ENCODE measurements around the gene KRTAP21-1.
"Not testable (repeated sequence)": the region's sequence is repeated elsewhere in the genome, so short reads cannot be mapped to it uniquely, and the experiment has no call there.

KRTAP21-1 gene

GRCh38 chr21:30755328-30755727, at the start of gene KRTAP21-1:
Gene KRTAP21-1, minus strand, starts transcription at chr21:30755428. Its CDS starts 50 bp downstream, at chr21:30755378.
- H3K36me3 ChIP-seq (ENCODE audit: control insufficient read depth, insufficient read depth, low read length); H3K4me1 ChIP-seq (ENCODE audit: control insufficient read depth, insufficient read depth, low read length); H3K4me3 ChIP-seq (ENCODE audit: low read depth, low read length); H3K9me3 ChIP-seq (ENCODE audit: control insufficient read depth, insufficient read depth, low read length); H3K27me3 ChIP-seq (ENCODE audit: control insufficient read depth, insufficient read depth, low read length); H3K9ac ChIP-seq (ENCODE audit: low read depth, low read length): not testable (repeated sequence)

DNA sequence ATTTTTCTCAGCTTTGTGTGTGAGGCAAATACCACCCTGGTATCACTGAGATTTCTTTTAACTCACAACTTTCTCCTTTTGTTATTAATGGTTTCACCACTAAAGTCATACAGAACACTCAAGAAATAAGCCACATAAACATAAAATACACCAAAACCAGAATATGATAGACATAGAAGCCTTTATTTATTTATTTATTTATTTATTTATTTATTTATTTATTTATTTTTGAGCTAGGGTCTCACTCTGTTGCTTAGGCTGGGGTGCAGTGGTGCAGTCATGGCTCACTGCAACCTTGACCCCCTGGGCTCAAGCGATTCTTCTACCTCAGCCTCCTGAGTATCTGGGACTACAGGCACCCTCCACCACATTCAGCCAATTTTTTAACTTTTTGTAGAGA, 45.4 kb upstream of the KRTAP21-1 start:
- no peak overlapping the region for H3K4me3 ChIP-seq (ENCODE audit: low read depth, low read length)
- no peaks in the 10 kb centered on the region for H3K27me3 ChIP-seq (ENCODE audit: control insufficient read depth, insufficient read depth, low read length)
- H3K9me3 ChIP-seq (ENCODE audit: control insufficient read depth, insufficient read depth, low read length): no peaks in the 10 kb centered on the region
- no peak overlapping the region for H3K9ac ChIP-seq (ENCODE audit: low read depth, low read length)
- no peaks in the 10 kb centered on the region for H3K36me3 ChIP-seq (ENCODE audit: control insufficient read depth, insufficient read depth, low read length)
- no peaks in the 10 kb centered on the region for H3K4me1 ChIP-seq (ENCODE audit: control insufficient read depth, insufficient read depth, low read length)

DNA sequence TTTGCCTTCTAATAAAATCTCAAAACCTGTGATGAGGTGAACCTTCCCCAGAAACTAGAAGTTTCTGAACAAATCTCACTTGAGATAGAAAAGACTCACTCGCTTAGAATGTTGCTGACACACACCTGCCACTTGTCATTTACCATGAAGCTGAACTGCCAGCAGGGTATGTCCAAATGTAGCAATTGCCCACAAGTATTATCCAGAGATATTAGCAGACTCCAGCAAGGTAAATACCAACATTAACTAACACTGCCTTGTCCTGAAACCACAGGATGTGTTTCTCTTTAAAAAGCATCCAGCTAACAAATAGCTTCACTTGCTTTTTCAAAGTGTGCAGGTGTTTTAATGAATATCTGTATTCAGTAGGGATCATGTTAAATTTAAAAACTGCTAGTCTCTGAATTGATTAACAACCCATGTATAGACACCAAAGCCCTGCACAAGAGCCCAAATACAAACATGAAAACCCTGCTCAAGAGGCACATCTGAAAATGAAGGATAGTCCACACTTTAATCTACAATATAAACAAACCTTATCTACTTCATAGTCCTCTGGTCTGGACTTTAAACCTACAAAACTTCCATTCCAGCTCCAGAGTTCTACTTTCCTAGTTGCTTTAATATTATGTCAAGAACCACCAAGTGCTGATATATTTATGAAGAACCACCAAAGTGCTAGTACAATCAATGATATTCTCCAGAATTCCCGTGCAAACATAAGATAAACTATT, 38.5 kb upstream of the KRTAP21-1 start:
- Histone ChIP-seq H3K9ac (ENCODE audit: low read depth, low read length) (no peak overlapping the region), H3K4me3 (ENCODE audit: low read depth, low read length) (no peak overlapping the region), H3K4me1 (ENCODE audit: control insufficient read depth, insufficient read depth, low read length) (no peaks in the 10 kb centered on the region), H3K9me3 (ENCODE audit: control insufficient read depth, insufficient read depth, low read length) (no peaks in the 10 kb centered on the region), H3K27me3 (ENCODE audit: control insufficient read depth, insufficient read depth, low read length) (no peaks in the 10 kb centered on the region), H3K36me3 (ENCODE audit: control insufficient read depth, insufficient read depth, low read length) (no peaks in the 10 kb centered on the region)

GRCh38 chr21:30779249-30779648, 24.0 kb upstream of the KRTAP21-1 start:
- H3K9ac ChIP-seq (ENCODE audit: low read depth, low read length): no peak overlapping the region
- H3K27me3 ChIP-seq (ENCODE audit: control insufficient read depth, insufficient read depth, low read length): no peaks in the 10 kb centered on the region
- no peaks in the 10 kb centered on the region for H3K9me3 ChIP-seq (ENCODE audit: control insufficient read depth, insufficient read depth, low read length)
- H3K36me3 ChIP-seq (ENCODE audit: control insufficient read depth, insufficient read depth, low read length): no peaks in the 10 kb centered on the region
- H3K4me1 ChIP-seq (ENCODE audit: control insufficient read depth, insufficient read depth, low read length): no peaks in the 10 kb centered on the region
- no peak overlapping the region for H3K4me3 ChIP-seq (ENCODE audit: low read depth, low read length)

DNA sequence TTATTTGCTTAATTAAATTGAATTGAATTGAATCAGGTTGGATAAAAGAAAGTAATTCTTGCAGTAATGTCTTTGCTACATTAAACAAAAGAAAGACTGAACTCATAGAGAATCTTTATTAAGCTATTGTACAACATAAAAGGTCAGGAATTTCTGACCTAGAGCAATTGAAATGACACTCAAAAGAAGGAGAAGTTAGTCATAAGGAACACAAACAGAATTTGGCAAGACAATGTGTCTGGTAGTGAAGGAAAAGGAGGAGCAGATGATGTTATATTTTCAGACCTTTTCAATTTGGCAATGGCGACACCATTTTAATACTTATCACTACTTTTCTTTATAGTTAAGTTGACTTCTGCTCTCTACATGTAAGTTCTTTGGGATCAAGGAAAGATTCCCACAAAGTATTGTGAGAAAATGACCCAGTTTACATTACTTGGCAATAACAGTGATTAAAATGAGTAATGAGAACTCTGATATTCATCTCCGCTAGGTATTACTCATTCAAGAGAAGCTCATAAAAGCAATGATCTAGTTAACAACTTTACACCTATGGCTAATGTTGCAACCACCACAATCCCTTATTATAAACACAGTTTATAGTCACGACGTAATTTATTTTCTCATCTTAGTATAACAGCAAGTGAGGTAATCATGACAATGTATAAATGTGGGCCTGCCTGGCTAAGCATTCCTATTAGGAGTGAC, 14.7 kb upstream of the KRTAP21-1 start:
- Histone ChIP-seq H3K9me3 (ENCODE audit: control insufficient read depth, insufficient read depth, low read length) (no peaks in the 10 kb centered on the region), H3K4me1 (ENCODE audit: control insufficient read depth, insufficient read depth, low read length) (no peaks in the 10 kb centered on the region), H3K36me3 (ENCODE audit: control insufficient read depth, insufficient read depth, low read length) (no peaks in the 10 kb centered on the region), H3K4me3 (ENCODE audit: low read depth, low read length) (no peak overlapping the region), H3K27me3 (ENCODE audit: control insufficient read depth, insufficient read depth, low read length) (no peaks in the 10 kb centered on the region), H3K9ac (ENCODE audit: low read depth, low read length) (no peak overlapping the region)

DNA sequence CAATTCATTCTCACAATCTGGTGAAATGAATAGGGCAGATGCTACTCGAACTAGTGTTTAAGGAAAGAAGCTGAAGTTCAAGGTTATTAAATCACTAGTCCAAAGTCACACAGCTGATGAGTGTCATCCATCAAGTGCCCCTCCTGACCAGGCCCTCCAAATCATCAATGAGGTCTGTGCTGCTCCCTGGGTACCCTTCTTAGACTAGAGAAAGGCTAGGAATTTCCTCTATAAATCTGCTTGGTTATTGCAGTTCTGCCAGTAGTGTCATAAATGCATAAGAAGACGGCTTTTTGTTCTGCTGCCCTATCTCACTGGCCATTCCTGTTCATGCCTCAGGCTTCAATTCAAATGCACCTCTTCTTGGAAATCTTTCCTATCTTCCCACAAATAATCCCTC, 5.5 kb upstream of the KRTAP21-1 start:
- H3K4me1 ChIP-seq (ENCODE audit: control insufficient read depth, insufficient read depth, low read length): no peaks in the 10 kb centered on the region
- H3K9ac ChIP-seq (ENCODE audit: low read depth, low read length): no peak overlapping the region
- no peaks in the 10 kb centered on the region for H3K27me3 ChIP-seq (ENCODE audit: control insufficient read depth, insufficient read depth, low read length)
- no peak overlapping the region for H3K4me3 ChIP-seq (ENCODE audit: low read depth, low read length)
- no peaks in the 10 kb centered on the region for H3K36me3 ChIP-seq (ENCODE audit: control insufficient read depth, insufficient read depth, low read length)
- no peaks in the 10 kb centered on the region for H3K9me3 ChIP-seq (ENCODE audit: control insufficient read depth, insufficient read depth, low read length)

DNA sequence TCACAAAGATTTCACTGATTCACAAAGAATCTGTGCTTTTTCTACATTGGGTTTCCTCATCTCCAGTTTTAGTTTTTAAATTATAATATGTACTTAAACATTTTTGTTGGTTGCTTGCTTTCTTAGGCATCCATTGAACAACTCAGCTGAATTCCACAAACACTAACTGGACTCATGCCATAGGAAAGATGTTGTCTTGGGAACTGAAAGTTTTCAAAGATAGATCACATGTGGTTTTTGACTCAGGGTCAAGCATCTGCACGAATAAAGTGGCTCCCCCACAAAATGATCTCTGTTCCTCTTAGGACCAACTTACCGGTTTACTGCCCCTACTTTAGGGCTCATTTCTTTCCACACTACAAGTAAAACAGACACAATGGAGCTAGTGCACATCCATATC, 3.1 kb upstream of the KRTAP21-1 start:
- Histone ChIP-seq H3K9me3 (ENCODE audit: control insufficient read depth, insufficient read depth, low read length) (no peaks in the 10 kb centered on the region), H3K4me1 (ENCODE audit: control insufficient read depth, insufficient read depth, low read length) (no peaks in the 10 kb centered on the region), H3K9ac (ENCODE audit: low read depth, low read length) (no peak overlapping the region), H3K4me3 (ENCODE audit: low read depth, low read length) (no peak overlapping the region), H3K27me3 (ENCODE audit: control insufficient read depth, insufficient read depth, low read length) (no peaks in the 10 kb centered on the region), H3K36me3 (ENCODE audit: control insufficient read depth, insufficient read depth, low read length) (no peaks in the 10 kb centered on the region)

- Histone ChIP-seq H3K36me3 (ENCODE audit: control insufficient read depth, insufficient read depth, low read length) (no peaks in the 10 kb centered on the region), H3K9ac (ENCODE audit: low read depth, low read length) (no peak within 1 kb of the TSS), H3K9me3 (ENCODE audit: control insufficient read depth, insufficient read depth, low read length) (no peaks in the 10 kb centered on the region), H3K27me3 (ENCODE audit: control insufficient read depth, insufficient read depth, low read length) (no peaks in the 10 kb centered on the region), H3K4me1 (ENCODE audit: control insufficient read depth, insufficient read depth, low read length) (no peaks in the 10 kb centered on the region), H3K4me3 (ENCODE audit: low read depth, low read length) (no peak within 1 kb of the TSS)
Measured at GRCh38 chr21:30747159-30747558, 8.1 kb downstream of the KRTAP21-1 start, which contains the start of gene KRTAP21-2. Gene KRTAP21-2, minus strand, starts transcription at chr21:30747259. Its CDS starts 57 bp downstream, at chr21:30747202.

DNA sequence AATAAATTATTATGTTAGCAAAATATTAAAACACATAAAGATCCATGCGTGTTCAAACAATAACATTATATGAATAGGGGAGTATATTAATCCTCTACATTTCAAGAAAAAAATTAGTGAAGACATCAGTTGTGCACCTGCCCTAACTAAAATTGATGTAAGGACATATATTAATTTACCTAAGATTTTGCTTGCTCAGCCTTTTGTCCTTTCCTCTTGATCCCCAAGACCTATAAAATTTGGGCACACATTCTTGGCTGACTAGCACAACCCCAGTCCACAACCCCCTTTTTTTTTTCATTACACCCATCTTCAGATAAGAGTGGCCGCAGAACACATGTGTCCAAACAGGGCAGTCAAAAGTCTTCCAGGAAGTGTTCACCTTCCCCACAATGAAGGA, 14.8 kb downstream of the KRTAP21-1 start:
- Histone ChIP-seq H3K27me3 (ENCODE audit: control insufficient read depth, insufficient read depth, low read length) (no peaks in the 10 kb centered on the region), H3K9me3 (ENCODE audit: control insufficient read depth, insufficient read depth, low read length) (no peaks in the 10 kb centered on the region), H3K9ac (ENCODE audit: low read depth, low read length) (no peak overlapping the region), H3K36me3 (ENCODE audit: control insufficient read depth, insufficient read depth, low read length) (no peaks in the 10 kb centered on the region), H3K4me1 (ENCODE audit: control insufficient read depth, insufficient read depth, low read length) (no peaks in the 10 kb centered on the region), H3K4me3 (ENCODE audit: low read depth, low read length) (no peak overlapping the region)

GRCh38 chr21:30733026-30733425, 22.2 kb downstream of the KRTAP21-1 start:
- H3K9ac ChIP-seq (ENCODE audit: low read depth, low read length): no peak overlapping the region
- no peaks in the 10 kb centered on the region for H3K36me3 ChIP-seq (ENCODE audit: control insufficient read depth, insufficient read depth, low read length)
- no peaks in the 10 kb centered on the region for H3K4me1 ChIP-seq (ENCODE audit: control insufficient read depth, insufficient read depth, low read length)
- H3K27me3 ChIP-seq (ENCODE audit: control insufficient read depth, insufficient read depth, low read length): no peaks in the 10 kb centered on the region
- no peaks in the 10 kb centered on the region for H3K9me3 ChIP-seq (ENCODE audit: control insufficient read depth, insufficient read depth, low read length)
- H3K4me3 ChIP-seq (ENCODE audit: low read depth, low read length): no peak overlapping the region

GRCh38 chr21:30726726-30727125, 28.5 kb downstream of the KRTAP21-1 start:
- Histone ChIP-seq H3K9ac (ENCODE audit: low read depth, low read length) (no peak overlapping the region), H3K4me1 (ENCODE audit: control insufficient read depth, insufficient read depth, low read length) (no peaks in the 10 kb centered on the region), H3K36me3 (ENCODE audit: control insufficient read depth, insufficient read depth, low read length) (no peaks in the 10 kb centered on the region), H3K4me3 (ENCODE audit: low read depth, low read length) (no peak overlapping the region), H3K27me3 (ENCODE audit: control insufficient read depth, insufficient read depth, low read length) (no peaks in the 10 kb centered on the region), H3K9me3 (ENCODE audit: control insufficient read depth, insufficient read depth, low read length) (no peaks in the 10 kb centered on the region)

GRCh38 chr21:30719401-30719800, 35.8 kb downstream of the KRTAP21-1 start:
- Histone ChIP-seq H3K4me3 (ENCODE audit: low read depth, low read length) (no peak overlapping the region), H3K9ac (ENCODE audit: low read depth, low read length) (no peak overlapping the region)

More at GRCh38 chr21:30719401-30719800, 35.8 kb downstream of the KRTAP21-1 start:
- H3K9me3 ChIP-seq (ENCODE audit: control insufficient read depth, insufficient read depth, low read length): no peaks in the 10 kb centered on the region
- H3K4me1 ChIP-seq (ENCODE audit: control insufficient read depth, insufficient read depth, low read length): no peaks in the 10 kb centered on the region
- no peaks in the 10 kb centered on the region for H3K36me3 ChIP-seq (ENCODE audit: control insufficient read depth, insufficient read depth, low read length)
- H3K27me3 ChIP-seq (ENCODE audit: control insufficient read depth, insufficient read depth, low read length): no peaks in the 10 kb centered on the region

Data from iPS-15b (cell line).